NB4 (cell line): ENCODE results near the gene PPP2R5B.

Source experiments
- MYC ChIP-seq: IDR thresholded peaks from 2 replicates; pipeline ENCODE4 v1.6.1; 2011; ENCODE audit warnings: low read depth, low read length
- POLR2A ChIP-seq: IDR thresholded peaks from 2 replicates; pipeline ENCODE4 v1.6.1; 2011; ENCODE audit warnings: mild to moderate bottlenecking; ENCODE audit not compliant: insufficient read length; ENCODE audit errors: extremely low read depth
- TF ChIP-seq, protein P1 (sequence below): IDR thresholded peaks from one replicate; pipeline ENCODE4 v1.5.1; 2012; ENCODE audit warnings: low read depth, low read length

DNA sequence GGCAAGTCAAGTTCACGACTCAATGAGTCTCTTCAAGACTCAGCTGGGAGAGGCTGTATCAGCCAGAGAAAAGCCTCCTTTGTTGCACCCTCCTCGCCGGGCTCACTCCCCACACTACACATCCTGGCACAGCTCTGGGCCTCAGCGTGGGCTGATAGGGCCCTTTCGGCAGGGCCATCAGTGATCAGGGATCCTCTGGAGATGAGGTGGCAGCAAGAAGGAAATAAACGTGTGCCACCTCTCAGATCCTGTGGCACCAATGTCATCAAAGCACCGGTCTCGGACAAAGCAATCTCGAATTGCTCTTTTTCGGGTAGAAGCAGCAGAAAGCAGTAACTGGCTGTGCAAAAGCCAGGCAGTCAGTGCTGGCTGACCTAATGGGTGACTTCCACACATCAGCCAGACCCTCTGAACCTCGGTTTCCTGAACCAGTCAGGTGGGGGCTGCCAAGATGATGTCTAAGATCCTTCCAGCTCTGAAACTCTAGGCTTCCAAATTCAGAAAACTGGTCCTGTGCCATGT, 48.2 kb upstream of the PPP2R5B start:
- TF ChIP-seq, protein P1, sequence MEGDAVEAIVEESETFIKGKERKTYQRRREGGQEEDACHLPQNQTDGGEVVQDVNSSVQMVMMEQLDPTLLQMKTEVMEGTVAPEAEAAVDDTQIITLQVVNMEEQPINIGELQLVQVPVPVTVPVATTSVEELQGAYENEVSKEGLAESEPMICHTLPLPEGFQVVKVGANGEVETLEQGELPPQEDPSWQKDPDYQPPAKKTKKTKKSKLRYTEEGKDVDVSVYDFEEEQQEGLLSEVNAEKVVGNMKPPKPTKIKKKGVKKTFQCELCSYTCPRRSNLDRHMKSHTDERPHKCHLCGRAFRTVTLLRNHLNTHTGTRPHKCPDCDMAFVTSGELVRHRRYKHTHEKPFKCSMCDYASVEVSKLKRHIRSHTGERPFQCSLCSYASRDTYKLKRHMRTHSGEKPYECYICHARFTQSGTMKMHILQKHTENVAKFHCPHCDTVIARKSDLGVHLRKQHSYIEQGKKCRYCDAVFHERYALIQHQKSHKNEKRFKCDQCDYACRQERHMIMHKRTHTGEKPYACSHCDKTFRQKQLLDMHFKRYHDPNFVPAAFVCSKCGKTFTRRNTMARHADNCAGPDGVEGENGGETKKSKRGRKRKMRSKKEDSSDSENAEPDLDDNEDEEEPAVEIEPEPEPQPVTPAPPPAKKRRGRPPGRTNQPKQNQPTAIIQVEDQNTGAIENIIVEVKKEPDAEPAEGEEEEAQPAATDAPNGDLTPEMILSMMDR, result no peak
- TF ChIP-seq MYC (no peak), POLR2A (no peak)
